Panc1 (cell line): ENCODE measurements around the gene ARHGEF39. TPM values are rescaled to one million over a fixed set of nuclear protein-coding genes. Genes with fewer than 3 reads are reported as not detected.

Experiments
- ATAC-seq: fragments of 200-7000 bp; cut with Tn5 transposase; 2 replicates; pipeline ENCODE4 v1.9.1; 2020; ENCODE audit warnings: mild to moderate bottlenecking, moderate library complexity
- BruUV-seq: library from RNA; stranded (reverse); fragments of 400-500 nt; replicated peaks from 2 replicates; lab custom pipeline; 2021; lab: Mats Ljungman, UMichigan
- CTCF ChIA-PET: fragments of 300-600 bp; sonication (Branson Sonifier 250); formaldehyde crosslinking; loops from one replicate; lab custom pipeline; 2022; ENCODE audit warnings: antibody characterized with exemption; lab: Charles Lee
- POLR2A ChIA-PET: fragments of 300-600 bp; sonication (Branson Sonifier 250); formaldehyde crosslinking; loops from one replicate; lab custom pipeline; 2022; ENCODE audit warnings: antibody characterized with exemption; lab: Charles Lee
- DNase-seq: peaks from one replicate; pipeline ENCODE4 v3.0.0-alpha.2; 2010; ENCODE audit warnings: low read depth, low spot score
- H3K27ac ChIP-seq: 2 replicates; pipeline ENCODE4 v1.5.1; 2011; ENCODE audit warnings: mild to moderate bottlenecking, low read length, inconsistent platforms
- H3K27me3 ChIP-seq: fragments of 200-500 bp; sonication (Bioruptor generic); 2 replicates; pipeline ENCODE4 v1.6.0; 2014; ENCODE audit warnings: low read length, inconsistent platforms; ENCODE audit not compliant: control insufficient read depth, insufficient read depth
- H3K36me3 ChIP-seq: fragments of 200-500 bp; sonication (Bioruptor generic); 2 replicates; pipeline ENCODE4 v1.5.1; 2014; ENCODE audit warnings: inconsistent platforms, mild to moderate bottlenecking, low read length, moderate library complexity; ENCODE audit not compliant: control insufficient read depth, insufficient read depth
- H3K4me1 ChIP-seq: 2 replicates; pipeline ENCODE4 v1.5.1; 2011; ENCODE audit warnings: inconsistent platforms, mild to moderate bottlenecking, low read length, moderate library complexity; ENCODE audit not compliant: control insufficient read depth, insufficient read depth
- H3K4me3 ChIP-seq, 2 experiments: 2 replicates each; pipeline ENCODE4 v1.5.1; 2011 to 2012; ENCODE audit warnings: low read depth in 2 of 2, low read length in 2 of 2, mild to moderate bottlenecking in 2 of 2, inconsistent platforms in 1 of 2, moderate library complexity in 1 of 2
- H3K9me3 ChIP-seq: fragments of 200-500 bp; sonication (Bioruptor generic); 2 replicates; pipeline ENCODE4 v1.5.1; 2014; ENCODE audit warnings: low read depth, mild to moderate bottlenecking, inconsistent platforms, low read length, moderate library complexity; ENCODE audit not compliant: control insufficient read depth, insufficient read depth
- POLR2AphosphoS5 ChIP-seq: IDR thresholded peaks from 2 replicates; pipeline ENCODE4 v1.6.1; 2012; ENCODE audit warnings: mild to moderate bottlenecking, low read depth, low read length, moderate library complexity
- SIN3A ChIP-seq: IDR thresholded peaks from 2 replicates; pipeline ENCODE4 v1.6.1; 2012; ENCODE audit warnings: low read depth, mild to moderate bottlenecking, low read length, moderate library complexity, borderline replicate concordance; ENCODE audit not compliant: insufficient read depth
- TCF7L2 ChIP-seq: IDR thresholded peaks from 2 replicates; pipeline ENCODE4 v1.6.1; 2011; ENCODE audit warnings: mild to moderate bottlenecking, low read depth, low read length, inconsistent platforms
- in situ Hi-C: cut with HindIII; loops from 2 replicates; pipeline ENCODE4 v1.10.0; 2016; ENCODE audit warnings: low sequenced_read_pairs, low pct_unique_long_range_greater_than_20kb
- intact Hi-C: fragments of 100-400 bp; cut with micrococcal nuclease; formaldehyde crosslinking; loops from one replicate; pipeline ENCODE4 v1.10.0; 2022; ENCODE audit not compliant: unreplicated experiment
- total RNA-seq: library from RNA; stranded (reverse); gene quantifications from one replicate; pipeline ENCODE4 v1.2.1, GENCODE V29; 2021; ENCODE audit not compliant: unreplicated experiment
- TF ChIP-seq, protein P1 (sequence below): fragments of 450-650 bp; IDR thresholded peaks from 2 replicates; pipeline ENCODE4 v1.5.1; 2017; ENCODE audit warnings: mild to moderate bottlenecking
- TF ChIP-seq, protein P2 (sequence below), 2 experiments: IDR thresholded peaks; 2 replicates each; pipeline ENCODE4 v1.6.1; 2011 to 2012; ENCODE audit warnings: low read depth in 2 of 2, control low read depth in 1 of 2, low read length in 1 of 2, mild to moderate bottlenecking in 1 of 2, moderate library complexity in 1 of 2; ENCODE audit not compliant: insufficient read depth in 1 of 2

Gene ARHGEF39
- total RNA-seq, 1 experiment from 2014 or later = 34.0 TPM

DNA sequence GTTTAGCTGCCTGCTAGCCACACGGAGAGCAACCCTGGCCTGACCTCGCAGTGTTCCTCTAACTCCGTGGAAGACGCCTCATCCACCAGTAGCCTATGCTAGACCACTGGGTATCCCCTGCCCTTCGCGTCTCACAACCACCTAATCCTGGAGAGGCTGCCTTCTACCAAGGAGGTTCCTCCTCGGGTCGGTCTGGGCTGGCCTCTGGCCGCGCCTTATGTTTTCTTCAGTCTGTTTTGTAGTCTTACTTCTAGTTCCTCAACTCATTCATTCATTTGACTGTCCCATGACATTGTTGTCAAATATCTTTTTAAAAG lies 26.3 kb upstream of the ARHGEF39 start:
- BruUV-seq = TSS peak; percentile 95
- Histone ChIP-seq H3K9me3 (no peaks in the 10 kb centered on the region), H3K27me3 (no peaks in the 10 kb centered on the region), H3K27ac (peak overlapping the region; percentile 85), H3K4me1 (peaks cover 31% of the 10 kb centered on the region), H3K36me3 (peaks cover 10% of the 10 kb centered on the region; the same call in 1 of the 2 replicates), H3K4me3 (peak overlapping the region; percentile 71 to 89)
- in situ Hi-C loops (no loop called here), intact Hi-C loops (loop anchor here (5.0 kb wide), 1 partner anchor 34 kb away; the partner anchor contains the start of genes CCDC107 and RMRP)
- POLR2A ChIA-PET = interaction anchor here (0.8 to 1.5 kb wide), 3 partner anchors 14 to 264 kb away, joined by 6 to 13 read pairs (median 8); no protein-coding TSS in a partner anchor
- CTCF ChIA-PET = interaction anchor here (0.6 to 1.8 kb wide), 4 partner anchors 30 to 47 kb away, joined by 3 to 6 read pairs (median 5); no protein-coding TSS in a partner anchor
- ATAC-seq (peak; percentile 40), DNase-seq (no peak)
- TF ChIP-seq POLR2AphosphoS5 (no peak), SIN3A (no peak), TCF7L2 (no peak)
- TF ChIP-seq, protein P1, sequence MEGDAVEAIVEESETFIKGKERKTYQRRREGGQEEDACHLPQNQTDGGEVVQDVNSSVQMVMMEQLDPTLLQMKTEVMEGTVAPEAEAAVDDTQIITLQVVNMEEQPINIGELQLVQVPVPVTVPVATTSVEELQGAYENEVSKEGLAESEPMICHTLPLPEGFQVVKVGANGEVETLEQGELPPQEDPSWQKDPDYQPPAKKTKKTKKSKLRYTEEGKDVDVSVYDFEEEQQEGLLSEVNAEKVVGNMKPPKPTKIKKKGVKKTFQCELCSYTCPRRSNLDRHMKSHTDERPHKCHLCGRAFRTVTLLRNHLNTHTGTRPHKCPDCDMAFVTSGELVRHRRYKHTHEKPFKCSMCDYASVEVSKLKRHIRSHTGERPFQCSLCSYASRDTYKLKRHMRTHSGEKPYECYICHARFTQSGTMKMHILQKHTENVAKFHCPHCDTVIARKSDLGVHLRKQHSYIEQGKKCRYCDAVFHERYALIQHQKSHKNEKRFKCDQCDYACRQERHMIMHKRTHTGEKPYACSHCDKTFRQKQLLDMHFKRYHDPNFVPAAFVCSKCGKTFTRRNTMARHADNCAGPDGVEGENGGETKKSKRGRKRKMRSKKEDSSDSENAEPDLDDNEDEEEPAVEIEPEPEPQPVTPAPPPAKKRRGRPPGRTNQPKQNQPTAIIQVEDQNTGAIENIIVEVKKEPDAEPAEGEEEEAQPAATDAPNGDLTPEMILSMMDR = no peak
- TF ChIP-seq, protein P2, sequence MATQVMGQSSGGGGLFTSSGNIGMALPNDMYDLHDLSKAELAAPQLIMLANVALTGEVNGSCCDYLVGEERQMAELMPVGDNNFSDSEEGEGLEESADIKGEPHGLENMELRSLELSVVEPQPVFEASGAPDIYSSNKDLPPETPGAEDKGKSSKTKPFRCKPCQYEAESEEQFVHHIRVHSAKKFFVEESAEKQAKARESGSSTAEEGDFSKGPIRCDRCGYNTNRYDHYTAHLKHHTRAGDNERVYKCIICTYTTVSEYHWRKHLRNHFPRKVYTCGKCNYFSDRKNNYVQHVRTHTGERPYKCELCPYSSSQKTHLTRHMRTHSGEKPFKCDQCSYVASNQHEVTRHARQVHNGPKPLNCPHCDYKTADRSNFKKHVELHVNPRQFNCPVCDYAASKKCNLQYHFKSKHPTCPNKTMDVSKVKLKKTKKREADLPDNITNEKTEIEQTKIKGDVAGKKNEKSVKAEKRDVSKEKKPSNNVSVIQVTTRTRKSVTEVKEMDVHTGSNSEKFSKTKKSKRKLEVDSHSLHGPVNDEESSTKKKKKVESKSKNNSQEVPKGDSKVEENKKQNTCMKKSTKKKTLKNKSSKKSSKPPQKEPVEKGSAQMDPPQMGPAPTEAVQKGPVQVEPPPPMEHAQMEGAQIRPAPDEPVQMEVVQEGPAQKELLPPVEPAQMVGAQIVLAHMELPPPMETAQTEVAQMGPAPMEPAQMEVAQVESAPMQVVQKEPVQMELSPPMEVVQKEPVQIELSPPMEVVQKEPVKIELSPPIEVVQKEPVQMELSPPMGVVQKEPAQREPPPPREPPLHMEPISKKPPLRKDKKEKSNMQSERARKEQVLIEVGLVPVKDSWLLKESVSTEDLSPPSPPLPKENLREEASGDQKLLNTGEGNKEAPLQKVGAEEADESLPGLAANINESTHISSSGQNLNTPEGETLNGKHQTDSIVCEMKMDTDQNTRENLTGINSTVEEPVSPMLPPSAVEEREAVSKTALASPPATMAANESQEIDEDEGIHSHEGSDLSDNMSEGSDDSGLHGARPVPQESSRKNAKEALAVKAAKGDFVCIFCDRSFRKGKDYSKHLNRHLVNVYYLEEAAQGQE (IDR thresholded peaks at IDR 0.05; ENCODE audit: insufficient read depth in 1 of 2, low read depth in 2 of 2, low read length in 1 of 2) = no peak

GRCh38 chr9:35690614-35691333 lies 25.8 kb upstream of the ARHGEF39 start:
- peak; percentile 76 for ATAC-seq
- H3K4me1 ChIP-seq = peaks cover 31% of the 10 kb centered on the region
- no peak; the same call in 1 of the 2 replicates for TF ChIP-seq SIN3A
- TF ChIP-seq, protein P2 (IDR thresholded peaks at IDR 0.05; ENCODE audit: insufficient read depth in 1 of 2, low read depth in 2 of 2, low read length in 1 of 2) = no peak
- no peak for TF ChIP-seq TCF7L2
- H3K9me3 ChIP-seq = no peaks in the 10 kb centered on the region
- H3K27me3 ChIP-seq = no peaks in the 10 kb centered on the region
- peaks cover 10% of the 10 kb centered on the region; the same call in 1 of the 2 replicates for H3K36me3 ChIP-seq
- no TSS peak for BruUV-seq
- peak overlapping the region; percentile 71 to 89 for H3K4me3 ChIP-seq
- ChIA-PET POLR2A (interaction anchor here (0.5 to 1.5 kb wide), 4 partner anchors 15 to 264 kb away, joined by 3 to 13 read pairs (median 7); no protein-coding TSS in a partner anchor), CTCF (interaction anchor here (0.6 to 1.8 kb wide), 6 partner anchors 15 to 46 kb away, joined by 3 to 6 read pairs (median 4); partner anchors contain the start of genes ARHGEF39, CCDC107 and RMRP)
- intact Hi-C loops = loop anchor here (5.0 kb wide), 1 partner anchor 33 kb away; the partner anchor contains the start of genes CCDC107 and RMRP
- peak overlapping the region; percentile 89 for H3K27ac ChIP-seq
- in situ Hi-C loops = no loop called here
- no peak for DNase-seq
